GM18867 (cell line): ENCODE data around the gene NEB.
"Not testable (repeated sequence)": the region's sequence is repeated elsewhere in the genome, so short reads cannot be mapped to it uniquely, and the experiment has no call there.

ENCODE experiments used
- ATAC-seq: cut with Tn5 transposase; IDR thresholded peaks from one replicate; pipeline ENCODE4 v1.9.1; 2021; ENCODE audit warnings: mild to moderate bottlenecking, moderate library complexity; ENCODE audit not compliant: unreplicated experiment

Gene NEB

GRCh38 chr2:151567006-151567405 lies 167.3 kb downstream of the NEB start:
- no peak for ATAC-seq

- no peak for ATAC-seq
Observed at GRCh38 chr2:151562398-151562797, 171.9 kb downstream of the NEB start.

- ATAC-seq: no peak
Observed at GRCh38 chr2:151560289-151560688, 174.0 kb downstream of the NEB start.

- not testable (repeated sequence) for ATAC-seq
Observed at GRCh38 chr2:151559431-151559830, 174.8 kb downstream of the NEB start.

GRCh38 chr2:151557883-151558282 lies 176.4 kb downstream of the NEB start:
- not testable (repeated sequence) for ATAC-seq

- ATAC-seq: no peak
Observed at GRCh38 chr2:151556121-151556520, 178.2 kb downstream of the NEB start.

GRCh38 chr2:151552287-151552686 lies 182.0 kb downstream of the NEB start:
- ATAC-seq: no peak

GRCh38 chr2:151551556-151551955 lies 182.7 kb downstream of the NEB start:
- ATAC-seq: no peak

GRCh38 chr2:151549191-151549590 lies 185.1 kb downstream of the NEB start:
- no peak for ATAC-seq

- ATAC-seq: no peak
Observed at GRCh38 chr2:151544449-151544848, 189.8 kb downstream of the NEB start.

- ATAC-seq: no peak
Observed at GRCh38 chr2:151543876-151544275, 190.4 kb downstream of the NEB start.

- no peak for ATAC-seq
Observed at GRCh38 chr2:151534001-151534400, 200.3 kb downstream of the NEB start.

- no peak for ATAC-seq
Observed at GRCh38 chr2:151533127-151533526, 201.1 kb downstream of the NEB start.

GRCh38 chr2:151526572-151527090 lies 207.6 kb downstream of the NEB start:
- no peak for ATAC-seq

- ATAC-seq: no peak
Observed at GRCh38 chr2:151525821-151526373, 208.4 kb downstream of the NEB start.

- ATAC-seq: no peak
Observed at GRCh38 chr2:151523850-151524249, 210.4 kb downstream of the NEB start.

- no peak for ATAC-seq
Observed at GRCh38 chr2:151522556-151522955, 211.7 kb downstream of the NEB start.

- ATAC-seq: no peak
Observed at GRCh38 chr2:151520976-151521375, 213.3 kb downstream of the NEB start.

- ATAC-seq: no peak
Observed at GRCh38 chr2:151518802-151519201, 215.5 kb downstream of the NEB start.

- no peak for ATAC-seq
Observed at GRCh38 chr2:151508519-151508918, 225.8 kb downstream of the NEB start.

GRCh38 chr2:151506170-151506569 lies 228.1 kb downstream of the NEB start:
- ATAC-seq: no peak

- no peak for ATAC-seq
Observed at GRCh38 chr2:151498178-151498577, 236.1 kb downstream of the NEB start.

- ATAC-seq: no peak
Observed at GRCh38 chr2:151491496-151491895, 242.8 kb downstream of the NEB start.
